Ovary (tissue), 3 donors: Measurements from ENCODE around the gene TIMP2.

Experiments
- POLR2A ChIP-seq: fragments of 450-650 bp; IDR thresholded peaks from one replicate; pipeline ENCODE4 v1.6.1; 2017; ENCODE audit warnings: antibody characterized with exemption, mild to moderate bottlenecking, moderate library complexity
- TF ChIP-seq, protein P1 (sequence below), 3 donors: fragments of 450-650 bp in 2 of 3; fragments of 200-600 bp in 1 of 3; IDR thresholded peaks; one replicate each; pipeline versions ENCODE4 v1.5.1 to v1.8.0; 2016 to 2022; ENCODE audit warnings: antibody characterized with exemption in 3 of 3, mild to moderate bottlenecking in 1 of 3
- donor health status: DM: no; HTN: no; CAD: no.

DNA sequence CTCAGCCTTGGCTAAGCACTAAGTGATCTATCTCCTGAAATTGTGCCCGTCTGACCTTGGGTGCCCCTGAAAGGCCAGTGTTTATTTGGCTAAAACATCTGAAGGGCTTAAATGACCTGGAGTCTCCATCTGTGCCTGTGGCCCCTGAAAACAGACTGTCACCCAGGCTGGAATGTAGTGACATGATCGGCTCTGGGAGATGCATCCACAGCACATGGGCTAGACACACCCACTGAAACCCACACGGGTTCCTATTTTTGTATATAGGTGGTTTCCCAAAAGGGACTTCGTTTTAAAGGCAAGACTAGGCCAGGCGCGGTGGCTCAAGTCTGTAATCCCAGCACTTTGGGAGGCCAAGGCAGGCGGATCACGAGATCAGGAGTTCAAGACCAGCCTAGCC lies 35.7 kb downstream of the TIMP2 start:
- TF ChIP-seq, protein P1, sequence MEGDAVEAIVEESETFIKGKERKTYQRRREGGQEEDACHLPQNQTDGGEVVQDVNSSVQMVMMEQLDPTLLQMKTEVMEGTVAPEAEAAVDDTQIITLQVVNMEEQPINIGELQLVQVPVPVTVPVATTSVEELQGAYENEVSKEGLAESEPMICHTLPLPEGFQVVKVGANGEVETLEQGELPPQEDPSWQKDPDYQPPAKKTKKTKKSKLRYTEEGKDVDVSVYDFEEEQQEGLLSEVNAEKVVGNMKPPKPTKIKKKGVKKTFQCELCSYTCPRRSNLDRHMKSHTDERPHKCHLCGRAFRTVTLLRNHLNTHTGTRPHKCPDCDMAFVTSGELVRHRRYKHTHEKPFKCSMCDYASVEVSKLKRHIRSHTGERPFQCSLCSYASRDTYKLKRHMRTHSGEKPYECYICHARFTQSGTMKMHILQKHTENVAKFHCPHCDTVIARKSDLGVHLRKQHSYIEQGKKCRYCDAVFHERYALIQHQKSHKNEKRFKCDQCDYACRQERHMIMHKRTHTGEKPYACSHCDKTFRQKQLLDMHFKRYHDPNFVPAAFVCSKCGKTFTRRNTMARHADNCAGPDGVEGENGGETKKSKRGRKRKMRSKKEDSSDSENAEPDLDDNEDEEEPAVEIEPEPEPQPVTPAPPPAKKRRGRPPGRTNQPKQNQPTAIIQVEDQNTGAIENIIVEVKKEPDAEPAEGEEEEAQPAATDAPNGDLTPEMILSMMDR (IDR thresholded peaks at IDR 0.05), result no peak
- TF ChIP-seq POLR2A, result no peak
